DMS79 treated with DMSO at 0.1 percent for 48 hours (cell line): Measurements from ENCODE around the gene SLC34A3.
"Not testable (repeated sequence)": the region's sequence is repeated elsewhere in the genome, so short reads cannot be mapped to it uniquely, and the experiment has no call there.

Experiments used
- DNase-seq: peaks from one replicate; lab custom pipeline; 2025; lab: John Stamatoyannopoulos, UW

The SLC34A3 gene

DNA sequence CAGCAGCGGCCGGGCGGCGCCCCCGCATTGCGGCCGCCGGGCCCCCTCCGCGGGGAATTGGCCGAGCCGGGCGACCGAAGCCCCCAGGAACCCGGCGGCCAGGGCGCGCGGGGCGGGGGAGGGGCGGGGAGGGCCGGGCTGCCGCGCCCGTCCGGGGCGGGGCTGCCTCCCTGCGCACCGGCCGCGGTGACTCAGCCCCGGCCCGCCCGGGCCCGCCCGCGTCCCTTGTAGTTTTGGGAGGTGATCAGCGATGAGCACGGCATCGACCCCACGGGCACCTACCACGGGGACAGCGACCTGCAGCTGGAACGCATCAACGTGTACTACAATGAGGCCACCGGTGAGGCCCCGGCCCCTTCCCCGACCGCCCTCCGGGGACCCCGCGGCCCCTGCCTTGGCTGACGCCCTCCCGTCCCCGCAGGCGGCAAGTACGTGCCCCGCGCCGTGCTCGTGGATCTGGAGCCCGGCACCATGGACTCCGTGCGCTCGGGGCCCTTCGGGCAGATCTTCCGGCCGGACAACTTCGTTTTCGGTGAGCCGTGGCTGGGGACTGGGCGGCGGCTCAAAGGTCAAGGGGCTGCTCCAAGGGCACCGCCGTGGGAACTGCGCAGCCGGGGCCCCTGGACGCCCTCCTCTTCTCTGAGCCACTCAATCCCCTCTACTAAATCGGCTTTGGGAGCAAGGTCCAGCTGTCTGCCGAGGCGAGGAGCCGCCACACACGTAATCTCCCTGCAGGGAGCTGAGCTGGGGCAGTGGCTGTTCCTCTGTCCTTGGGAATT is 11.0 kb downstream of the SLC34A3 start:
- no peak for DNase-seq

GRCh38 chr9:137242269-137243203 is 11.8 kb downstream of the SLC34A3 start:
- no peak for DNase-seq

DNA sequence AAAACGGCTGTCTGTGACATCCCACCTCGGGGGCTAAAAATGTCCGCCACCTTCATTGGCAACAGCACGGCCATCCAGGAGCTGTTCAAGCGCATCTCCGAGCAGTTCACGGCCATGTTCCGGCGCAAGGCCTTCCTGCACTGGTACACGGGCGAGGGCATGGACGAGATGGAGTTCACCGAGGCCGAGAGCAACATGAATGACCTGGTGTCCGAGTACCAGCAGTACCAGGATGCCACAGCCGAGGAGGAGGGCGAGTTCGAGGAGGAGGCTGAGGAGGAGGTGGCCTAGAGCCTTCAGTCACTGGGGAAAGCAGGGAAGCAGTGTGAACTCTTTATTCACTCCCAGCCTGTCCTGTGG is 12.5 kb downstream of the SLC34A3 start:
- not testable (repeated sequence) for DNase-seq

- no peak for DNase-seq
Measured at GRCh38 chr9:137243626-137244485, 13.2 kb downstream of the SLC34A3 start.

GRCh38 chr9:137244486-137245449 is 14.1 kb downstream of the SLC34A3 start:
- DNase-seq, result peak; percentile 47

DNA sequence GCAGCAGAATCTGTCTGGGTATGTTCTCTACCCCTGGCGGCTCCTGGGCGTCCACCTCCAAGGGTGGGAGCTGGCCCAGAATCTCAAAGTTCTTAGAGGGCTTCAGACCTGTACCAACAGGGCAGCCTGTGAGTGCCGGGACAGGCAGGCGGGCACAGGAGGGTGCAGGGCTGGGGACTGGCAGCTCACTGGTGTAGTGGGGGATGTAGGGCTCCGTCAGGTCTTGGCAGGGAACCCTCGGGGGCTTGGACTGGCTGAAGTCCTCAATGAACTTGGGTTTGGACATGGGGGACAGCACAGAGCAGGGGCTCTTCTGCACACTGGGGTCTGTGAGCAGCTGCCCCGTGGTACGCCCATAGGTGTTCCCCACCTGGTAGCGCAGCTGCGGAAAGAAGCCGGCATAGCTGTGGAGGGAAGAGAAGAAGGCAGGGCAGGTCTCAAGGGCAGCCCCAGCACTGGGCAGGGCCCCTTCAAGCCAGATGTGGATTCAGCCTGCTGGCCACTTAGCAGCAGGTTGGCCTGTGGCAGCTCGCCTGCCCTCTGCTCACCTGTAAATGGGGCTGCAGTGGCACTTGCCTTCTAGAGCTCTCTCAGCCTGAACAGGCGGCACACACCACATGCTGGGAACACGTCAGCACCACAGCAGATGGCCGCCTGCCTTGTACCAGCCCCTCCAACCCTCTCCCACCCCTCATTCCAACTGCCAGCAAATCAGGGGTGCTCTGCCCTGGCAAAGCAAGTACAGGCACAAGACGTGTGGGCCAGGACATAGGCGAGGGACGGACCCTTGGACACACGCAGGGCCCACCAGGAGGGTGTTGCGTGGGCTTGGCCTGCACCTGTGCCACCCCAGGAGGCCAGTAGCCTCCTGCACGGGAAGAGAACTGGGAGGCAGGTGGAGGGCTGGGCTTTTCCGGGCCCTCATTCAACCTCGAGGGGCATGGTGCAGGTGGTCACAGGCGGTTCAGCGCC is 15.0 kb downstream of the SLC34A3 start:
- peak; percentile 51 for DNase-seq

DNA sequence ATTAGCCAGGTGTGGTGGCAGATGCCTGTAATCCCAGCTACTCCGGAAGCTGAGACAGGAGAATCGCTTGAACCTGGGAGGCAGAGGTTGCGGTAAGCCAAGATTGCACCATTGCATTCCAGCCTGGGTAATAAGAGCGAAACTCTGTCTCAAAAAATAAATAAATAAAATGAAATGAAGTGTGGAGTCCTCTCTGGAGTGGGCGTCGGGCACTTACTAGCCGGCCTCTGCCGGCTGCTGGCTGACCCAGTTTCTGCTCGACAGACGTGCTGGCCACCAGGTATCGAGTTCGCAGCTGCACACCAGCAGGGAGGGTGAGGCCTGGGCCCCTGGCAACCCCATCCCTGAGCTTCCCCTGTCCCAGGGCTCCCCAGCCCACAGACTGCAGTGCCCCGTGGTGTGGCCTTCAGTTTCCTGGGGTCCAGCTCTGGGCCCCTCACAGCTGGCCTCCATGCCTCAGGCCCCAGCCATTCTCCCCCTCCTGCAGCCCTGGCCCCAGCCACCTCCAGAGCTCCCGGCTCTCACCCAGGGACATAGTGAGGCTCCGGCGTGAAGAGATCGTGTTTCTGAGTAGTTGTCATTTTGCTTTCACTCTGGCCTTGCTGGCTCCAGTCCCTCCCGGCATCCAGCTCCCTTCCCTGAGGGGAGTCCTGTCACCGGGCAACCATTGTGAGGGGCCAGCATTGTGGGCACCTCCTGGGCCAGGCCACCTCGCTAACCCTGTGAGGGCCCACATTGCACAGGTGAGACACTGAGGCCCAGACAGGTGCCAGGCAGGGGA is 16.6 kb downstream of the SLC34A3 start:
- peak; percentile 23 for DNase-seq

DNA sequence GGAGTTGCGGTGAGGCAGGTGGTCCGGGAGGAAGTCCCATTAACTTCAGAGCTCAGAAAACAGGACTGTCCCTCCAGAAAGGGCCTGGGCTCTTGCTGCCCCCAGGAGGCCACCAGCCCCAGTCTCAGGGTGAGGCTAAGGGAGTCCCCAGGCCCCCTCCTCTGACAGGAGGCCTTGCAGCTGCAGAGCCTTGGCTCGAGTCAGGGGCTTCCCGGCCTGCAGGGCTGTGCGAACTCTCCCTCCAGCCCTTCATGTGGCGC is 17.1 kb downstream of the SLC34A3 start:
- no peak for DNase-seq

DNA sequence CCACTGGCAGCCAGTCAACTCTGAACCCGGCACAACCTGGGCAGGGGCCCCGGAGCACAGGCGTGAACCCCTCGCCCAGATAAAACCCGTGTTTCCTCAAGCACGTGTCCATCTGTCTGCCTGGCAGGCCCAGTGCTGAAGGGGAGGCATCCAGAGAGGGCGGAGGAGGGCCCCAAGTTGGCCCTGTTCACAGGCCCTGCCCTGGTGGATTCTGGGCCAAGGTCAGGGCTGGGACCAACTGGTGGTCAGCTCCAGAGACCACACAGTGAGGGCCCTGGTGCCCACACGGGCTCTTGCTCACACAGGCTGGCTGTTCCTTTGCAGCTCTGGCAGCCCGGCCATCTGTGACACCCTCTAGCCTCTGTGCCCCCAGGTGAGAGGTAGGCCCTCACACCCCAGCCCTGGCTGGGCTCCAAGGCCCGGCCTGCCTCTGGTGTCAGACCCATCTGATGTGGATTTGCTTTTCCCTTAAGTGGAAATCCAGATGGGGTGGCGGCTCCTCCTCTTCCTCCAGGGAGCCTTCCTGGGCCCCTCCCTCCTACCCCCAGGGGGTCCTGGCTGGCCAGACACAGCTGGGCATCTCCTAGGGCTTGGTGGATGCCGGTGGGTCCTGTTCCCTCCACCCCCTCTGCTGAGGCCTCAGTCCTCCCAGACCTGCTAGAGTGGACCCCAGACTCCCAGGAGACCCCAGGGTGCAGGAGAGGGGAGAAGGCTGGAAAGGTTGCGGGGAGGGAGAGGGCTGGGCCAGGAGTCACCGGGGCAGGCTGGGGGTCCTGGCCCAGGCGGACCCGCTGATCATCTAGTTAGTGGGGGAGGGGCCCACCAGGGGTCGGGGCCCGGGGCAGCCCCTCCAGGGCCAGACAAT is 19.9 kb downstream of the SLC34A3 start:
- DNase-seq, result no peak

DNA sequence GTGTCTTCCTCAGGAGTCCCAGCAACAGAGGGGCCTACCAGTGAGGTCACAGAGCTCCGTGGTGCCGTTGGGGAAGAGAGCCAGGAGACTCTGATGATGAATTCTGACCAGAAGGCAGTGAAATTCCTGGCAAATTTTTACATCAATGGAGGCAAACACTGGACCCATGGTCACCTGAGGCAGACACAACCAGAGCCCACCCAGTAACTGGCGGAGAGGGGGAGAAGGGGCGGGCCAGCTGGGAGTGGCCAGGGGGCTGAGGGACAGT is 20.4 kb downstream of the SLC34A3 start, which contains the start of gene STPG3:
Gene STPG3 (plus strand): TSS at position 93 of the 268 bp plus-strand sequence. CDS start 1 bp downstream, at position 94.
- DNase-seq, result no peak

GRCh38 chr9:137251490-137252268 is 21.0 kb downstream of the SLC34A3 start:
- DNase-seq, result no peak

DNA sequence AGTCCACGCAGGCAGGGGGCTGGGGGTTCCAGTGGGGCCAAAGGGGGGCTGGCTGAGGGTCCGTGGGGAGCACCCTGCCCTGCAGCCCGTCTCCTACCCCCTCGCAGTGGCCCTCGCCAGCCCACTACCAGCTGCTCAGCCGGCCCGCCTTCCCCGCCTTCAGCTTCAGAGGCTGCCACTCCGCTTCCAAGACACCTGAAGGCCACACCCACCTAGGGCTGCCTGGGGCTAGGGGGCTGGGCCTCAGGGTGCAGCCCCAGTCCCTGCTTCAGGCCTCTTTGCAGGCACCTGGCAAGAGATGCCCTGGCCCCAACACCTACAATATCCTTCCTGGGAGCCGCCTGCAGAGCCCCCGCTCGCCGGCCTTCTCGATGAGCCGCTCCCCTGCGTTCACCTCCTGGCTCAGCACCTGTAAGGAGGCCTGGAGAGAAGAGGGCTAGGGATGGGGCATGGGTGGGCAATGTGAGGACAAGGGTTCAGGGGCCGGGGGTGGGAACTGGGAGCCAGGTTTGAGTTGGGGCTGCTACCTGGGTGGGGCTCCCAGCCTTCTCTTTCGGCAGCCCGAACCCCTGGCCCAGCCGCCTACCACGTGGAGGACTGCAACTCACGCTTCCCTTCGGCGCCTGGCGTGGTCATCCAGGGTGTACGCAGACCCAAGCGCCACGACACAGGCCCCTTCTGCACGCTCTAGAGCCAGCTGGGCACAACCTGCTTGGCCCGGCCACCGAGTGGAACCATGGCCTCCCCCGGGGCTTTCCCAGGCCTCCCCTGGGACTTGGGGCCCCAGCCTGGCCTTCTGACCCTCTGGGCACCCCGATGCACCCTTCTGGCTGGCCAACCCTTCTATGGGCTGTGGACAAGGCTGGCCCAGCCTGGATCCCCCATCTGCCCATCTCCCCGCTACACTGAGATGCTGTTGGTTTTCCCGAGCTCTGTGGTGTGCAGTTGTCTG is 22.1 kb downstream of the SLC34A3 start:
- no peak for DNase-seq

- DNase-seq, result no peak
Measured at GRCh38 chr9:137253717-137254623, 23.3 kb downstream of the SLC34A3 start.

DNA sequence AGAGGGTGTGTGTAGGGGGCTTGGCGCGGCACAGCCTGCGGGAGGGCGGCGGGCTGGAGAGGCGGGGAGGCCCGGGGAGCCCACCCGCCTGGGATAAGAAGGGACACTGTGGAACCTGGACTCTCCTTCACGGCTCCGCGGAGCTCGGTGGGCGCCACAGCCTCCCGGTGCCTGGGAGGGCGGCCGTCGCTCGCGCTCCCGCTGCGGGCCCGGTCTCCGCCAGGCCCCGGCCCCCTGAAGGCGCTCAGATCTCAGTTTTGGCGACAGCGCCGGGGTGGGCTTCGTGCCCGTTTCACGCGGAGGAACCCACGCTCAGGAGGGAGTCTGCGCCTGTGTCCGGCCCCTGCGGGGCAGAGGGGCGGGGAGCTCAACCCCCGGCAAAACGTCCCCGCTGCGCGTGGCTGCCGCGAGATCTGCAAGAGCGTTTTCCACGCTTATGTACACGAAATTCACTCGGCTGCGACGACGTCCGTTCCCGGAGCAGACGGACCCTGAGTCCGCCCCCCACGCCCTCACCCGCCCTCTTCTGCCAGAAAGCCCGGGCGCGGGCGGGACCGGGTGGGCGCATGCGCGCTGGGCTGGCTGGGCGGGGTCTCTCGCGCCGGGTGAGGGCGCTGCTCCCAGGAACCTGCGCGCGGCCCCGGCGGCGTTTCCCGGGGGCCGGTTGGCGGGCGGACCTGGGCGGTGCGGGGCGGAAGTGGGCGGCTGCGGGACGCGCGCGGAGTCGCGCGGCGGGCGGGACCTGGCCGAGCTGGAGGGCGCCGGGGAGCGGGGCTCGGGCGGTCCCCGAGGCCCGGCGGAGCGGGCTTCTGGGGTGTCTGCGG is 24.1 kb downstream of the SLC34A3 start, which contains the start of gene NELFB:
Gene NELFB (plus strand): TSS at position 704 of the 824 bp plus-strand sequence.
- DNase-seq, result peak; percentile 69
